NK-92 (cell line): ENCODE results near the gene OR56A4.

Experiments used
- DNase-seq: peaks from one replicate; lab custom pipeline; 2025; ENCODE audit not compliant: unreplicated experiment; lab: John Stamatoyannopoulos, UW

OR56A4 gene

DNA sequence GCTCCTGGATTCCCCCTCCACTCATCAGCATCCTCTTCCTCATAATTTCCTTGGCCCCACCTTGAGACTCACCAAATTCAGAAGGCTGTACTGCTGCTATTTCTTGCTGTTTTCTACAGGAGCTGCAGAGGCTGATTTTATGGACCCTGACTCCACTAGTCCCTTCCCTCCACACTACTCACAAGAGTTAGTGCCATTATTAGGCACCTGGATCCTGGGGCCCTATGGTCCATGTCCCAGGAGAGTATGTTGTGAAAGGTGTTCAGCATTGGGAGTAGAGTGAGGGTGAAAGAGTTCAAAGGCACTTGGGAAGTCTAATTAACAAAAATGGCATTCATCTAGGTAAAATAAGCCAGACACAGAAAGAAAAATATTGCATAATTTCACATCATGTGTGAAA, at the start of gene OR56A4:
Gene OR56A4, minus strand, starts transcription at position 101 of the 400 bp plus-strand sequence. CDS start 3,954 bp downstream, outside the sequence.
- no peak for DNase-seq

GRCh38 chr11:6055569-6055968, 48.8 kb upstream of the OR56A4 start:
- no peak for DNase-seq

DNA sequence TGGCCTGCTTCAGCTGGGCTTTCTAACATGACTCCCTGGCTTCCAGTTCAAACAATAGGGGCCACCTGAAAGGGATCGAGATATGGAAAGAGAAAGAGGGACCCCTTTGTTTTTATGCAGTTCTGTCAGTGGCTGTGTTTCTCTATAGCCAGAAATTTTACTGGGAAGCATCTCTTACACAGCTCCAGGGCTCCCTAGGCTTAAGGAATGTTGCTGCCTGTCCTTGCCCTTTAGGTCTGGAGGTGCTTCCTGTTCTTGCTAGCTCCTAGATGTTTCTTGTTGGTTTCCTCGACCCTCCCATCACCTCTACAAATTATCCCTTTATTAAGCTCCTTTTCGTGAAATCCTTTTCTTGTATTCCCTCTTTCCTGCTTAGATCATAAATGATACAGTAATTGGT, 45.6 kb upstream of the OR56A4 start:
- DNase-seq = no peak

DNA sequence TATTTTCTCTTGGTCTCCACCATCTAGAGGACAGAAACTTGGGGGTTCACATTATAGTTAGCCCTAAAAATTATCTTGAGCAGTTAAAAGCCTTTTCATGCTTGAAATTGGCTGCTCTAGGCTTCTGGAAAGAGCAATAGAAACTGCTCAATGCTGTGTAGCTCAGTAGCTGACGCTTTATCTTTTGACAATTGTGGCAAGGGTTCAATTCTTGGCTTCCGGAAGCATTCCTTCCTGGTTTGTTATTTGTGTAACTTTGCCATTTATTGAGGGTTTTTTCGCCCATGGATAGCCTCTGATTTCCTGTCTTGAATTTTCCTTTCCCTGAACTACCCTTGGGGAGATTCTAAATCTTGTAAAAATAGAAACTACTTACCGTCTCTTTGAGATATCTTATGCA, 34.1 kb upstream of the OR56A4 start:
- no peak for DNase-seq

- no peak for DNase-seq
Measured at GRCh38 chr11:6030708-6031405, 24.1 kb upstream of the OR56A4 start, which contains the start of gene OR56A1. OR56A1 (minus strand) TSS chr11:6030758; CDS start chr11:6027692, 3,066 bp downstream.

DNA sequence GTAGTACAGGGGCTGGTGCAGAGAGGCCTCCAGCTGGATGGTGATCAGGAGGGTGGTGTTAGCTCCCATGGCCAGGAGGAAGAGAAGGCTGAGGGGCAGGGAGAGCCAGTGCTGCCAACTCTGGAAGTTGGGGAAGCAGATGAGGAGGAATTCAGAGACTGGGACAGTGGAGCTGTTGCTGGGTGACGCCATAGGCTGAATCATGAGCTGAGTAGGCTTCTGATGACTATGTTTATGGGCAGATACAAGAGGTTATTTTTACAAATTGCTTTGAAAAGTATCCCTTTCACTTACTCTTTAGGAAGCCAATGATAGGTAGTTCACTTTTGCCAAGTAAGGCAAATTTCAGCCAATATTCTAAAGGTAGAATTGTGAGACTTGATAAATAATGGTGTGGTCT, 20.8 kb upstream of the OR56A4 start:
- DNase-seq = no peak

DNA sequence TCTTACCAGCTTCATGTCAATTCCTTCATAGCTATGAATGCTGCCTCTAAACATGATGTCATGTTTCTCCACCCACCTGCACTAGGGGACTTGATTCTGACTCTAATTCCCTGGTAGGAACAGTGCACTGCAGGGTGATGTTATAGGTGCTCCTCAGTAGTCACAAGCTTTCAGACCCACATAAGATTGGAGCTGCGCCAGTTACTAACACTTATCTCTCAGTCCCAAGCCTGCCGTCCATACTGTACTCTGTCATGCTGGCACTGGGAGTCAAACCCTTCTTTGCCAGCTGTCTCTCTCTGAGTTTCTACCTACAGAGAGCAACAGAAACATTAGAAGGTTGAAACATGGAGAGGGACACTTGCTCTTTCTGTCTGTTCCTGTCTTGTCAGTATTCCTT, 18.3 kb upstream of the OR56A4 start:
- no peak for DNase-seq

GRCh38 chr11:6022956-6023355, 16.2 kb upstream of the OR56A4 start:
- DNase-seq = no peak

- no peak for DNase-seq
Measured at GRCh38 chr11:6013042-6013441, 6.3 kb upstream of the OR56A4 start.

GRCh38 chr11:6012035-6012668, 5.4 kb upstream of the OR56A4 start:
- no peak for DNase-seq

- DNase-seq = no peak
Measured at GRCh38 chr11:6006395-6006794, 351 bp downstream of the OR56A4 start.

DNA sequence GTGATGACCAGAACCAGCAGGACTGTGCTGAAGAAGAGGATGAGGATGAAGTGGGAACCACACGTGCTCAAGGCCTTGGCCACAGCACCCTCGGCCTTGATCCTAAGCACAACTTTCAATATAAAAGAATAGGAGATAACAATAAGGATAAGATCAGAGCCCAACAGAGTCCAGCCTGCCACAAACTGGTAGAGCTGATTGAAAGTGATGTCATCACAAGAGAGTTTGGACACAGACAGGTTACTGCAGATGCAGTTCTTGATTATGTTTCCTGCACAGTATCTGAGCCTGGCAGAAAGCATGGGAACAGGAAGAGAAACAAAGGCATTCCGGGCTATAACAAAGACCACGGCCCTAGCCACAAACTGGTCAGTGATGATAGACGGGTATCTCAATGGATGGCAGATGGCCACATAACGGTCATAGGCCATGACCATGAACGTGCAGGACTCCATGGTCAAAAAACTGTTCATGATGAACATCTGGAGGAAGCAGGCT, 4.5 kb downstream of the OR56A4 start:
- no peak for DNase-seq

DNA sequence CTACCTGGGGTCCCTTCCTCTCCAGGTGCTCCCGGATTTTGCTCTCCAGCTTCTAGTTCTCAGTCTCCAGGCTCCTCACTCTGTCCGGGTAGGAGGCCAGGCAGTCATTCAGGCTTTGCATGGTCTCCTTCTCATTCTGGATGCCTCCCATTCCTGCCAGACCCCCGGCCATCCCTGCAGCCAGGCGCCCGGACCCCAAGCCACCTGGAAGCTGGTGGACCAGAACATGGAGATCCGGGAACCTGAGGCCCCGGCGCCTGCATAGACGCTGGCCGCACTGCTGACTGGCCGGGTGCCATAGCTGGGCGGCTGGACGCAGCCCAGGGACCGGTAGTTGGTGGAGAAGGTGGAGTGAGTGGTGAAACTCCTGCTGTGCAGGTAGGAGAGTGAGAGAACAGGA, 12.0 kb downstream of the OR56A4 start:
- no peak for DNase-seq

DNA sequence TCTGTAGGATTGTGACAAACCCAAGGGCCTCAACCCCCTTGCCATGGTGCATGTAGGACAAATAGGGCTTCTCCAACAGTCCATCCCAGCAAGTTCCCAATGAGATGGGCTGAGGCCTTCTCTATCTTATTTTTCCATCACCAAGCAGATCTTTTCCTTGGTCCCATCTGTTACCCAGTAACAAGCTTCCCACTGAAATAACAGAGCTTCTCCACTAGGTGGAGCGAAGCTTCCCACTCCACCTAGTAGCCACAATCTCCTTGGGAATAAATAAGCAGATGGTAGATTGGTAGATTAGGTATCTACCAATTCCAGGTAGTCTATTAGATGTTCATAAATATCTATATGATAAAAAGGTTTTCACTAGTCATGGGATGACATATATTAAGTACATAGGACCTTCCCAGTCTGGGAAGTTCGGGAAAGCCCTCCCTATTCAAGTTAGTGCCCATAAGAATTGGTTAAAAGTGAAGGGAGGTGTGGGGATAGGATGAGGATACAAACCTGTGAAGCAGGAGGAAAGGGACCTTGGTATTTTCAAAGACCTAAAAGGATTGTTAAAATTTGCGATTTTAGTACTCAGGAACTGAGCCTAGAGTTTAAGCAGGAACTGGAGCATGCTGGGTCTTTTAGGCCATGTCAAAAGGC, 14.0 kb downstream of the OR56A4 start:
- DNase-seq = no peak

DNA sequence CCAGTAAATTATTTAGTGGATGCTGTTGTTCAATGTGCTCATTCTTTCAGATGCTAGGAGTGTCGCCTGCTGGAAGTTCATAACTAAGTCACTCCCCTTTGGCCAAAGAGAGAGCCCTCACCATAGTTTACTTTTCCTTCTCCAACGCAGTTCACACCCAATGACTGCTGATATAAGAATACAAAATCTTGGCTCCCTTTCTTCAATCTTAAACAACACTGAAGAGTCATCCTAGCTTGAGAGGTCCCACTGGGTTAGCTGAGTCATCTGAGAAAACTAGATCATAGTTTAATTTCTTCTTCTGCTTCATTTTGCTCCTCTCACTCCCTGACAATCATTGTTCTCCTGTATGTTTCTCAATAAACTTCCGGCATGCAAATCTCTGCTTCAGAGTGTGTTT, 14.6 kb downstream of the OR56A4 start:
- no peak for DNase-seq

GRCh38 chr11:5989203-5989602, 17.5 kb downstream of the OR56A4 start:
- DNase-seq = no peak

GRCh38 chr11:5986885-5987284, 19.9 kb downstream of the OR56A4 start, which contains the start of gene OR52L1:
OR52L1 (minus strand) TSS chr11:5986985; CDS start chr11:5986930, 55 bp downstream.
- no peak for DNase-seq

GRCh38 chr11:5983443-5983842, 23.3 kb downstream of the OR56A4 start:
- no peak for DNase-seq

GRCh38 chr11:5973530-5973929, 33.2 kb downstream of the OR56A4 start:
- DNase-seq = no peak

DNA sequence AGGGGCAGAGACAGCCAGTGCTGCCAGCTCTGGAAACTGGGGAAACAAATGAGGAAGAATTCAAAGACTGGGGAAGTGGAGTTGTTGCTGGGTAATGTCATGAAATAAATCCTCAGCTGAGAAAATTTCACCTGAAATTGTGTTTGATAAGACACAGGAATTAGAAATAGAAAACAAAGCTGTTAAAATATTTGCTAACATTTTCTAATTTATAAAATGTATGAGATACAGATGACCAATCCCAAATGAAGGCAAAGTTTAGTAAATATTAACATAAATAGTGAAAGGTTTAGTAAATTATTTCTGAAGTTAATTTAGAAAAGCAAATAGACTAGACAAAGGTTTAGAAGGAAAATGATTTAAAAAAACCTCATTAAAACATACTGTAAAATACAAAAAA, 38.4 kb downstream of the OR56A4 start, which contains the start of gene OR56A5:
Gene OR56A5, minus strand, starts transcription at position 101 of the 400 bp plus-strand sequence. Its CDS starts 0 bp downstream, at position 101.
- DNase-seq = no peak

- DNase-seq = no peak
Measured at GRCh38 chr11:5967708-5968107, 39.0 kb downstream of the OR56A4 start.

DNA sequence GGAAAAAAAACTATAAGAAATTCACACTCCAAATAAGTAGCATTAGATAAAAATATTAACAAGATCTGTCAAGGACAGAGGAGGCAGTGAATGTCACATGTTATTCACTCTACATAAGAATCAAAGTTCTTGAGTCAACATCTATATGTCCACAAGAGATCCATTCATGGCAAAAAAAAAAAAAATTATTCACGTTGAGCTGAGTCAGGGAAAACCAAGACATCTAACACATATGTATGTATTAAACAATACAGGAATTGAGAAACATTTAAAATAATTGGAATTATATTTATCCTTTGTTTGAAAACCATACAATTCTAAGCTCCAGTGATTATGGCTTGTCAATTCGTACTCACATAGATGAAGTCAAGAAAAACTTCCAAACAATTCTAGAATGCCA, 39.8 kb downstream of the OR56A4 start:
- DNase-seq = no peak
